ENCODE data around the gene NME7.

The NME7 gene

DNA sequence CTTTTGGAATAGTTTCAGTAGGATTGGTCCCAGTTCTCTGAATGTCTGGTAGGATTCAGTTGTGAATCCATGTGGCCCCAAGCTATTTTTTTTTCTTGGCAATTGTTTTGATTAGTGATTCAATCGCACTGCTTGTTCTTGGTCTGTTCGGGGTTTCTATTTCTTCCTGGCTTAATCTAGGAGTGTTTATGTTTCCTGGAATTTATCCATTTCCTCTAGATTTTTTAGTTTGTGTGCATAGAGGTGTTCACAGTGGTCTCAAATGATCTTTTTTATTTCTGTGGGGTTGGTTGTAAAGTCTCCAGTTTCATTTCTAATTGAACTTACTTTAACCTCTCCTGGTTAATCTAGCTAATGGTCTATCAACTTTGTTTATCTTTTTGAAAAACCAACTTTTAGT is 117.6 kb downstream of the NME7 start:
- no peak for DNase-seq (ENCODE audit: low read depth)
- no peak overlapping the region for H3K4me3 ChIP-seq (ENCODE audit: low read depth, low read length)
- TF ChIP-seq, protein P1, sequence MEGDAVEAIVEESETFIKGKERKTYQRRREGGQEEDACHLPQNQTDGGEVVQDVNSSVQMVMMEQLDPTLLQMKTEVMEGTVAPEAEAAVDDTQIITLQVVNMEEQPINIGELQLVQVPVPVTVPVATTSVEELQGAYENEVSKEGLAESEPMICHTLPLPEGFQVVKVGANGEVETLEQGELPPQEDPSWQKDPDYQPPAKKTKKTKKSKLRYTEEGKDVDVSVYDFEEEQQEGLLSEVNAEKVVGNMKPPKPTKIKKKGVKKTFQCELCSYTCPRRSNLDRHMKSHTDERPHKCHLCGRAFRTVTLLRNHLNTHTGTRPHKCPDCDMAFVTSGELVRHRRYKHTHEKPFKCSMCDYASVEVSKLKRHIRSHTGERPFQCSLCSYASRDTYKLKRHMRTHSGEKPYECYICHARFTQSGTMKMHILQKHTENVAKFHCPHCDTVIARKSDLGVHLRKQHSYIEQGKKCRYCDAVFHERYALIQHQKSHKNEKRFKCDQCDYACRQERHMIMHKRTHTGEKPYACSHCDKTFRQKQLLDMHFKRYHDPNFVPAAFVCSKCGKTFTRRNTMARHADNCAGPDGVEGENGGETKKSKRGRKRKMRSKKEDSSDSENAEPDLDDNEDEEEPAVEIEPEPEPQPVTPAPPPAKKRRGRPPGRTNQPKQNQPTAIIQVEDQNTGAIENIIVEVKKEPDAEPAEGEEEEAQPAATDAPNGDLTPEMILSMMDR (IDR thresholded peaks at IDR 0.05; ENCODE audit: low read depth, low read length, missing control alignments): no peak

DNA sequence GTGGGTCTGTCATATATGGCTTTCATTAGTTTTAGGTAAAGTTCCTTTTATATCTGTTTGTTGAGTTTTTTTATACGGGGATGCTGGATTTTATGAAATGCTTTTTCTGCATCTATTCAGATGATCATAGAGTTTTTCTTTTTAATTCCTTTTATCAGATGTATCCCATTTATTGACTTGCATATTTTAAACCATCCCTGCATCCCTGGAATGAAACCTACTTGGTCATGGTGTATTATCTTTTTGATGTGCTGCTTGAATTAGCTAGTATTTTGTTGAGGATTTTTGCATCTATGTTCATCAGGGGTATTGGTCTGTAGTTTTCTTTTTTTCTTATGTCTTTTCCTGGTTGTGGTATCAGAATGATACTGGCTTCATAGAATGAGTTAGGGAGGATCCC is 118.0 kb downstream of the NME7 start:
- TF ChIP-seq, protein P1 (IDR thresholded peaks at IDR 0.05; ENCODE audit: low read depth, low read length, missing control alignments): no peak
- no peak overlapping the region for H3K4me3 ChIP-seq (ENCODE audit: low read depth, low read length)
- no peak for DNase-seq (ENCODE audit: low read depth)

DNA sequence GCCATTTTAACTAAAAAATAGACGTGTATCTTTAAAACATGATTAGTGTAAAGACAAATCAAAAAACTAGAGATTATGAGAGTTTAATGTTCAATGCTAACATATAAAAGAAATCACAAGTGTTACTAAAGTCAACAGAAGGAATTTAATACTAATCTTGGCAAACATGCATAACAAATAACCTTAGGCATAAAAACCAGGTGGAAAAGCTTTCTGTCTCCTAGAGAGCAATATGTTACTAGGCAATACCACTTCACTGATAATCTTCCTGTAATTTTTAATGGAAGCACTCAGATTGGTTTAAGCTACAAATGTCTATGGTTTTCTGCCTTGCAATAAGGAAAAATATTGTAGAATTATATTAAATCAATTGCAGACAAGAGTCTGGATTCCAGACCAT is 121.9 kb downstream of the NME7 start:
- no peak for DNase-seq (ENCODE audit: low read depth)

DNA sequence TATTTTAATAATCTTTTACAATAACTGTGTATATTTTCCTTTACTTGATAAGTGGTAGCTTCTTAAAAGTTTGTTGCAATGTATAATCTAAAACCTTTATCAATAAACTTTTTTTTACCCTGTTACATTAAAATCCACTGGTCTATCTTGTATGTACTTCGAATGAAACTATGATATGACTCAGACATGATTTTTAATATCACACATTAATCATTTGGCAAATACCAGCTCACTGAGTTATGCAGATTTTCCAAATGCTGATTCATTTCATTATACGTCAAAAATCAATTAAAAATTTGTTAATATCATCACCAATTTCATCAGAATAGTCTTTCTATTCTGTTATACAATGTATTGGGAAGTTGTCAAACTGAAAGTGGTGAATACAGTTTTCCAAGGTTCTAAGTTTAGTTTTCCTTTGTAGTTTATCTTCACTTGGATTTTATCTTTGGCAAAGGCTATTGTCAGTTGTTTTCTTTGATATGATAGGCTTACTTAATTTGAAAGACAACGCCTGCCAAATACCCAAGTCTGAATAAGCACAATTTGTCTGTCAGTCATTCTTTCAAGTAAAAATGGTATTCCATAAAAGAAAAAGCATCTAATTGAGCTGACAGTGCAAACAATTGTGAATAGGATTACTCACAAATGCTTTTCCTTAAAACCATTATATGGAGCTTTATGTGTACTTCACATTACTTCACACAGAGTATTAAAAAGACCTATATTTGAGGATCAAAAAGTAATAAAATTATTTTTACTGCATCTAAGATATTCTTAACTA is 127.0 kb downstream of the NME7 start:
- no peak for DNase-seq (ENCODE audit: low read depth)
- TF ChIP-seq, protein P1 (IDR thresholded peaks at IDR 0.05; ENCODE audit: low read depth, low read length, missing control alignments): no peak
- no peak overlapping the region for H3K4me3 ChIP-seq (ENCODE audit: low read depth, low read length)

More for the DNA sequence above, 121.9 kb downstream of the NME7 start:
- H3K4me3 ChIP-seq (ENCODE audit: low read depth, low read length): no peak overlapping the region
- TF ChIP-seq, protein P1 (IDR thresholded peaks at IDR 0.05; ENCODE audit: low read depth, low read length, missing control alignments): no peak

DNA sequence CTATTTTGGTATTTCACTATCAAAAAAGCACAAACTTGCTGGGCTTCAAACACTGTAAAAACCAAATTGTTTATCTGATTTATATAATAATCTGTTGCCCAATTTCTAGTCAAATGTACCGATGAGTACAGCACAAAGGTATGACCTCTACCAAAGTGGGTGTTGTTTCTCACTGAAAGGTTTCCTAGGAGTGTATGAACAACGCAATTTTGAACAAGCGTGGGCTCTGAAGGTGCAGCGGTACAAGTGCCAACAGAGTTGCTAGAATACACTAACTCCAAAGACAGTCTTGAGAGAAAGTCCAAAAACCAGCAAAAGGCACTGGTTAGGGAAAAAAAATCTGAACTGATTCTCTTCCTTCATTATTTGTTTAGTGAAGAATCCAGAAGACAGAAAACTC is 130.7 kb downstream of the NME7 start:
- DNase-seq (ENCODE audit: low read depth): no peak
- TF ChIP-seq, protein P1 (IDR thresholded peaks at IDR 0.05; ENCODE audit: low read depth, low read length, missing control alignments): no peak
- H3K4me3 ChIP-seq (ENCODE audit: low read depth, low read length): no peak overlapping the region

DNA sequence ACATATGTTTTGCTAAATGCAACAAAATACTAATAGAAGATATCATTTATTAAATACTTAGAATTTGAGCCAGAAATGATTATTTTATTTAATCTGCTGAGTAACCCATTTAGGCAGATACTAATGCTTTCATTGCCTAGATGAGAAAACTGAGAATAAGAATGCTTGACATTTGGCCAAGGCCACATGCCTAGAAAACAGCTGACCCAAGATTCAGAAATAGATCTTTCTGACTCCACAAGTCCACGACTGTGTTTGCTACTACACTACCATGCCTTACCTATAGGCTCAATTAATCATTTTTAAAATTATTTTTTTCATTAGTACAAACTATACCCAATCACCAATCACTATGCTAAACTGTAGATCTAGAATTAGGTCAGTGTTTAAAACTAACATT is 131.5 kb downstream of the NME7 start:
- H3K4me3 ChIP-seq (ENCODE audit: low read depth, low read length): no peak overlapping the region
- DNase-seq (ENCODE audit: low read depth): no peak
- TF ChIP-seq, protein P1 (IDR thresholded peaks at IDR 0.05; ENCODE audit: low read depth, low read length, missing control alignments): no peak

DNA sequence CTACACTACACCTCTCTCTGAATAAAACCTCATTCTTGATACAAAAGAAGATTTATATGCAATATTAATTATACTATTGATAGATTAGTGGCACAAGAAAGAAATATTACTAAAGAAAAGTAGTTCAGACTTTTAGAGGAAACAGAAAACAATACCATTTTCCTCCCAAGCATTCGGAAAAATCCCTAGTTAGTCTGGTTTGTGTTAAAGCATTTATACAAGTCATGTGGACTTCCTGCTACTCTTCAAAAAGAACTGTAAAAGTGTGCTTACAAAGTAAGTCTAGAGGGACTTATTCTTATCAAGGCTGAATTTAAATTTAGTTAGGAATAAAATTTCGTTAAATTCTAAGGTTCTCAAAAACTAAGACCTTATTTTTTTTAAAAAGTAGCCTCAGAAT is 132.0 kb downstream of the NME7 start:
- no peak for DNase-seq (ENCODE audit: low read depth)
- TF ChIP-seq, protein P1 (IDR thresholded peaks at IDR 0.05; ENCODE audit: low read depth, low read length, missing control alignments): no peak

More for the DNA sequence above, 132.0 kb downstream of the NME7 start:
- H3K4me3 ChIP-seq (ENCODE audit: low read depth, low read length): no peak overlapping the region
